ENCODE measurements around the gene GABRR1. TPM values are rescaled to one million over a fixed set of nuclear protein-coding genes. Genes with fewer than 3 reads are reported as not detected.

GABRR1 gene
- total RNA-seq, 4 donors from 2014 or later: not detected

GRCh38 chr6:89172131-89172530 lies 45.0 kb downstream of the GABRR1 start:
- no peak for TF ChIP-seq CTCF (IDR thresholded peaks at IDR 0.05; ENCODE audit: low read depth)

GRCh38 chr6:89162047-89162371 lies 55.1 kb downstream of the GABRR1 start:
- TF ChIP-seq CTCF (IDR thresholded peaks at IDR 0.05; ENCODE audit: low read depth): no peak

- no peak for TF ChIP-seq CTCF (IDR thresholded peaks at IDR 0.05; ENCODE audit: low read depth)
Measured at GRCh38 chr6:89161326-89162046, 55.7 kb downstream of the GABRR1 start.

GRCh38 chr6:89160331-89161092 lies 56.6 kb downstream of the GABRR1 start:
- no peak for TF ChIP-seq CTCF (IDR thresholded peaks at IDR 0.05; ENCODE audit: low read depth)

GRCh38 chr6:89154131-89154530 lies 63.0 kb downstream of the GABRR1 start:
- no peak for TF ChIP-seq CTCF (IDR thresholded peaks at IDR 0.05; ENCODE audit: low read depth)

GRCh38 chr6:89148016-89148750 lies 69.0 kb downstream of the GABRR1 start:
- TF ChIP-seq CTCF (IDR thresholded peaks at IDR 0.05; ENCODE audit: low read depth): no peak
